8988T (cell line): Measurements from ENCODE around the gene RIN3.

Experiments used
- DNase-seq: peaks from one replicate; pipeline ENCODE4 v3.0.0; 2011

Gene RIN3

GRCh38 chr14:92487513-92488133 lies 26.0 kb upstream of the RIN3 start:
- no peak for DNase-seq

GRCh38 chr14:92489394-92490238 lies 24.0 kb upstream of the RIN3 start:
- DNase-seq, result no peak

GRCh38 chr14:92490239-92490959 lies 23.2 kb upstream of the RIN3 start:
- no peak for DNase-seq

GRCh38 chr14:92491782-92492181 lies 21.8 kb upstream of the RIN3 start:
- no peak for DNase-seq

GRCh38 chr14:92492258-92492657 lies 21.3 kb upstream of the RIN3 start:
- DNase-seq, result no peak

- no peak for DNase-seq
Measured at GRCh38 chr14:92493024-92493423, 20.6 kb upstream of the RIN3 start.

GRCh38 chr14:92493492-92493891 lies 20.1 kb upstream of the RIN3 start:
- no peak for DNase-seq

GRCh38 chr14:92494512-92494911 lies 19.1 kb upstream of the RIN3 start:
- no peak for DNase-seq

GRCh38 chr14:92495027-92495426 lies 18.6 kb upstream of the RIN3 start:
- DNase-seq, result no peak

GRCh38 chr14:92496191-92496857 lies 17.3 kb upstream of the RIN3 start:
- DNase-seq, result no peak

GRCh38 chr14:92497391-92497790 lies 16.2 kb upstream of the RIN3 start:
- no peak for DNase-seq

- DNase-seq, result no peak
Measured at GRCh38 chr14:92499234-92499633, 14.3 kb upstream of the RIN3 start.

GRCh38 chr14:92500491-92500941 lies 13.1 kb upstream of the RIN3 start:
- no peak for DNase-seq

GRCh38 chr14:92501891-92502351 lies 11.7 kb upstream of the RIN3 start:
- no peak for DNase-seq

GRCh38 chr14:92502541-92503286 lies 10.9 kb upstream of the RIN3 start:
- no peak for DNase-seq

GRCh38 chr14:92503756-92504491 lies 9.7 kb upstream of the RIN3 start:
- no peak for DNase-seq

- no peak for DNase-seq
Measured at GRCh38 chr14:92505826-92506225, 7.8 kb upstream of the RIN3 start.

GRCh38 chr14:92506231-92506630 lies 7.3 kb upstream of the RIN3 start:
- DNase-seq, result no peak

GRCh38 chr14:92507174-92507768 lies 6.3 kb upstream of the RIN3 start:
- DNase-seq, result no peak

GRCh38 chr14:92510972-92511371 lies 2.6 kb upstream of the RIN3 start:
- no peak for DNase-seq
